ENCODE results near the gene TCFL5.

The TCFL5 gene

DNA sequence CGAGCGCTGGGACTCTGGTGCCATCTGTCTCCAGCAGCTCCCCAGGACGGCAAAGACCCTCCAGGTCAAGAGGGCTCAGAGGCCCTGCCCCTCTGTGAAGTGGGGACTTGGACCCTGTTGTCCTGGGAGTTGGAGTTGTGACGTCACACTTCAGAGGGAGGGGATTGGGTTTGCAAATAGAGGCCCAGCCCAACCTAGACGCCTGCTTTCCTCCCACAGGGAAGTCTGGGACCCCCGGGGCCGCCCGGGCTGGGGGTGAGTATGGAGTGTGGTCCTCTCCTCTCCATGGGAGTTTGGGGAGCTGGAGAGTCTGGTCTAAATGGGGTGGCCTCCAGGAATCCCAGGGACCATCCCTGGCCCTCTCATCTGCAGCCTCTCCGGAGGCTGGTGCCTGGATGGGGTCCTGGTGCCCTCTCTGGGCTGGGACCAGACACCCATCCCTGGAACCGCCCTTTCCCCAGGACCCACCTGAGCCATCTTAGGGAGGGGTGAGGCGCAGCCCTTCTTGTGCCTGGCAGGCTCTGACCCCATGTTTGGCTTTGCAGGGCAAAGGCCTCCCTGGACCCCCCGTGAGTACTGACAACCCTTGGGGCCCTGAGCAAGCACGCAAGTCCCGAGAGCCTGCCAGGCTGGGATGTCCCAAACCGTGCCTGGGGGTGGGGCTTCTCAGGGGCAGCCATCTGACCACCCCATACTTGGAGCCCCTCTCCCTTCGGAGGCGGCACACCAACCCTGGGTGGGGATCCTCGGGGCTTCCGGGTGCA is 40.5 kb downstream of the TCFL5 start:
- Histone ChIP-seq H3K27ac (ENCODE audit: low read length) (no peak overlapping the region), H3K4me3 (ENCODE audit: low read depth in 1 of 2, low read length in 2 of 2) (no peak overlapping the region), H3K4me2 (ENCODE audit: insufficient read depth, low read length) (no peak overlapping the region), H2AFZ (ENCODE audit: low read depth, low read length) (no peak overlapping the region), H3K36me3 (ENCODE audit: insufficient read depth, low read length) (no peaks in the 10 kb centered on the region), H3K79me2 (ENCODE audit: insufficient read depth, low read length) (no peaks in the 10 kb centered on the region), H4K20me1 (ENCODE audit: insufficient read depth, low read length) (peaks cover 21% of the 10 kb centered on the region), H3K27me3 (ENCODE audit: insufficient read depth, low read length, poor library complexity) (no peaks in the 10 kb centered on the region), H3K9ac (ENCODE audit: low read depth, low read length) (no peak overlapping the region), H3K9me3 (ENCODE audit: insufficient read depth, low read length, severe bottlenecking) (no peaks in the 10 kb centered on the region), H3K4me1 (ENCODE audit: insufficient read depth, low read length) (peaks cover 15% of the 10 kb centered on the region)
- no peak for TF ChIP-seq EZH2 (IDR thresholded peaks at IDR 0.05; ENCODE audit: borderline replicate concordance, low read depth, low read length, severe bottlenecking)
- ATAC-seq (ENCODE audit: insufficient read depth, low read depth) = no peak
- no peak for DNase-seq

DNA sequence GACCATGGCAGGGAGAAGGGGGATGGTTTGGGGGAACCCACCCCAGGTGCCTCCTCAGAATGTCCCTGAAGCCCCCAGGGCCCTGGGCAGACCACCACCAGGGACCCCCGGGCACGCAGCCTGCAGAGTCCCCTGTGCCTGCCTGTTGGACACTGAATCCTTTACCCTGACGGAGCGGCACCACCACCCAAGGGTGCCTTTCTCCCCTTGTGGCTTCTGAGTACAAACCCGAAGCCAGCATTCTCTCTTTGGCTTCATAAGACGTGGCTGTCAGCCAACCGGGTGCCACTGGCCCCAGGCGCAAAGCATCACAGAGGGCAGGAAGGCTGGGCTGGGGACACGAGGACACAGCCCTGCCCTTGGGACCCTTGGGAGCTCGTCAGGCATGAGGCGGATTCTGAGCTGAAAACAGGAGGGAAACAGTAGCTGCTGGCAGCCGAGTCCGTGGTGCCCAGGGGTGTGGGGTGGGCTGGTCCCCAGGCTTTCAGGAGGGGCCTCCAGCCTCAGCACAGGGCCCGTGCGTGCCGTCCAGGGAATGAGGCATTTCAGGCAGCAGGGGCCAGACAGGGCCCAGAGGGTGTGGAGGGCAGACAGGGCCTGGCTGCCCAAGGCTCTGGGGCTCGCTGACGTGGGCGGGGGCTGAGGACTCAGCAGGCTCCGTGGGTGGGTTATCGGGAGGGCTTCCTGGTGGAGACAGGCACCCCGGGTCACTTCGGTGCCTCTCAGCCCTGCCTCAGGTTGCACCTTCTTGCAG is 41.2 kb downstream of the TCFL5 start:
- Histone ChIP-seq H4K20me1 (ENCODE audit: insufficient read depth, low read length) (peaks cover 24% of the 10 kb centered on the region; the same call in 1 of the 2 replicates), H3K9me3 (ENCODE audit: insufficient read depth, low read length, severe bottlenecking) (no peaks in the 10 kb centered on the region), H3K36me3 (ENCODE audit: insufficient read depth, low read length) (no peaks in the 10 kb centered on the region), H3K9ac (ENCODE audit: low read depth, low read length) (no peak overlapping the region), H3K27me3 (ENCODE audit: insufficient read depth, low read length, poor library complexity) (no peaks in the 10 kb centered on the region), H3K27ac (ENCODE audit: low read length) (no peak overlapping the region), H3K79me2 (ENCODE audit: insufficient read depth, low read length) (no peaks in the 10 kb centered on the region), H3K4me3 (ENCODE audit: low read depth in 1 of 2, low read length in 2 of 2) (no peak overlapping the region), H3K4me2 (ENCODE audit: insufficient read depth, low read length) (no peak overlapping the region), H2AFZ (ENCODE audit: low read depth, low read length) (no peak overlapping the region), H3K4me1 (ENCODE audit: insufficient read depth, low read length) (peaks cover 12% of the 10 kb centered on the region)
- no peak for DNase-seq
- no peak for TF ChIP-seq CTCF (IDR thresholded peaks at IDR 0.05; ENCODE audit: borderline replicate concordance, extremely low read depth, low read length, poor library complexity, severe bottlenecking)
- TF ChIP-seq EZH2 (IDR thresholded peaks at IDR 0.05; ENCODE audit: borderline replicate concordance, low read depth, low read length, severe bottlenecking) = no peak
- no peak for ATAC-seq (ENCODE audit: insufficient read depth, low read depth)

DNA sequence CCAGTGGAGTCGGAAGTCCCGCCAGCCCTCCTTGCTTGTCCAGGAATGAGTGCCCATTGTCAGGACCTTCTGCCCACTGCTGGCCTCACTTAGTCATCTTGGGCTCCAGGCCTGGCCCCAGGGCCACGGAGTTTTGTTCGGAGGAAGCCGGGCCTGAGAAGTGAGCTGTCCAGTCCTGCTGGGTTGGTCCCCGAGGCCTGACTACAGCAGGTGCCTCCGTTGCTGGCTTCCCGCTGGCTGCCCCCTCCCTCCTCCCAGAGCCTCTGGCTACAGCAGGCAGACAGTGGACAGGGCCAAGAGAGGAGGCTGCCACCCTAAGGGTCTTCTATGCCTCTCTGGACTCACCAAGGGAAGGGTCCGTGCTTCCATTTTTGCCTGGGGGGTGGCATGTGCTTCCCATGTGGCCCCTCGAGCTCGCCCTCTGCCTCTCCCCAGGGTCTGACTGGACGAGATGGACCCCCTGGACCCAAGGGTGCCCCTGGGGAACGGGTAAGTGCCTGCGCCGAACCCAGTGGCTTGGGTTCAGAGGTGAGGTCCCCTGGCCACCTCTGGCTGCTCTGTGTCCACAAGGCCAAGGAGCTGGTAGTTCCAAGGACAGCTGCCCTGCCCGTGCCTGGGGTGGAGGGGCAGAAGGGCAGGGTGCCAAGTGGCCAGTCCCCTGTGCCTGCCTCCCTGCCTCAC is 42.0 kb downstream of the TCFL5 start:
- DNase-seq = no peak
- Histone ChIP-seq H3K27me3 (ENCODE audit: insufficient read depth, low read length, poor library complexity) (no peaks in the 10 kb centered on the region), H3K79me2 (ENCODE audit: insufficient read depth, low read length) (no peaks in the 10 kb centered on the region), H4K20me1 (ENCODE audit: insufficient read depth, low read length) (peaks cover 25% of the 10 kb centered on the region; the same call in 1 of the 2 replicates), H3K4me2 (ENCODE audit: insufficient read depth, low read length) (no peak overlapping the region), H3K4me1 (ENCODE audit: insufficient read depth, low read length) (peaks cover 5% of the 10 kb centered on the region), H3K36me3 (ENCODE audit: insufficient read depth, low read length) (no peaks in the 10 kb centered on the region), H3K27ac (ENCODE audit: low read length) (no peak overlapping the region), H3K4me3 (ENCODE audit: low read depth in 1 of 2, low read length in 2 of 2) (no peak overlapping the region), H3K9me3 (ENCODE audit: insufficient read depth, low read length, severe bottlenecking) (no peaks in the 10 kb centered on the region), H2AFZ (ENCODE audit: low read depth, low read length) (no peak overlapping the region), H3K9ac (ENCODE audit: low read depth, low read length) (no peak overlapping the region)
- TF ChIP-seq CTCF (IDR thresholded peaks at IDR 0.05; ENCODE audit: borderline replicate concordance, extremely low read depth, low read length, poor library complexity, severe bottlenecking) (no peak), EZH2 (IDR thresholded peaks at IDR 0.05; ENCODE audit: borderline replicate concordance, low read depth, low read length, severe bottlenecking) (no peak)
- ATAC-seq (ENCODE audit: insufficient read depth, low read depth) = no peak

Measured in DND-41 (cell line).